ENCODE results near the gene MS4A4E. TPM values are rescaled to one million over a fixed set of nuclear protein-coding genes. Genes with fewer than 3 reads are reported as not detected.
"Not testable (repeated sequence)": the region's sequence is repeated elsewhere in the genome, so short reads cannot be mapped to it uniquely, and the experiment has no call there.

The MS4A4E gene
- not detected in 2 replicates for total RNA-seq (2014; rRNA removed; shearing (Covaris generic))
- not detected in 2 replicates for polyA plus RNA-seq (2014; cell fraction: nucleus; rRNA removed)

GRCh38 chr11:60242740-60243239 is at the start of gene MS4A4E:
Gene MS4A4E (minus strand): TSS chr11:60243137. CDS start chr11:60230055, 13,082 bp downstream.
- no peak for DNase-seq (ENCODE audit: extremely low read depth, low read depth)

- no peak for DNase-seq (ENCODE audit: extremely low read depth, low read depth)
Measured at GRCh38 chr11:60292145-60292544, 49.2 kb upstream of the MS4A4E start.

- DNase-seq (ENCODE audit: extremely low read depth, low read depth), result no peak
Measured at GRCh38 chr11:60288531-60288930, 45.6 kb upstream of the MS4A4E start.

DNA sequence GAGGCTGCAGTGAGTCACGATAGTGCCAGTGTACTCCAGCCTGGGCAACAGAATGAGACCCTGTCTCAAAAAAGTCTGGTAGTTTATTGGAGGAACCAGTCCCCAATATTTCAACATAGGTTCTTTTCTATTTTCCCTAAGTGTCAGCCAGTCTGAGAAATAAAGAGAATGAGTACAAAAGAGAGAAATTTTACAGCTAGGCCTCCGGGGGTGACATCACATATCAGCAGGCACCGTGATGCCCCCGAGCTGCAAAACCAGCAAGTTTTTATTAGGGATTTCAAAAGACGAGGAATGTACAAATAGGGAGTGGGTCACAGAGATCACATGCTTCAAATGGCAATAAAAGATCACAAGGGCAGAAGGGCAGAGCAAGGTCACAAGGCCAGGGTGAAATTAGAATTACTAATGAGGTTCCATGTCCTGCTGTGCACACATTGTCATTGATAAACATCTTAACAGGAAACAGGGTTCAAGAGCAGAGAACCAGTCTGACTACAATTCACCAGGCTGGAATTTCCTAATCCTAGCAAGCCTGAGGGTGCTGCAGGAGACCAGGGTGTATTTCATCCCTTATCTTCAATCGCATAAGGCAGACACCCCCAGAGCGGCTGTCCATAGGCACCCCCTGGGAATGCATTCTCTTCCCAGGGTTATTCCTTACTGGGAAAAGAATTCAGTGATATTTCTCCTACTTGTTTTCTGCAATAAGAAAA is 42.6 kb upstream of the MS4A4E start:
- not testable (repeated sequence) for DNase-seq (ENCODE audit: extremely low read depth, low read depth)

GRCh38 chr11:60282286-60282685 is 39.3 kb upstream of the MS4A4E start:
- DNase-seq (ENCODE audit: extremely low read depth, low read depth), result no peak

DNA sequence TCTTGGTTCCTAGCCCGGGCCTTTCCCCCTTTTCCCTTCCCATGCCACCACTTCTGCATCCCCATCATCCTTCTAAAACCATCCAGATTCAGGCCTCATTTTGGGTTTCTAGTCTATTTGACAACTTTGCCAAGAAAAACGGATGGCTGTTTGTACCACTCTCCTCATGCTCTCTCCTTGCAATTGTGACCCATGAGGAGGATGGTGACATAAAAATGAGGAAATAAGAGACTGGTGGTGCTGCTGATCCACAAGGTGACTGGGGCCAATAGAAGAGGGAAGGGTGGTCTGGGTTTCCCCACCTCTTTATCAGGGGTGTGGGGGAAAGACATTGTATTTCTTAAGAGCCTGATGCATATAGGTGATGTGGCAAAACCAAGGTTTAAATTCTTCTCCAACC is 38.5 kb upstream of the MS4A4E start:
- DNase-seq (ENCODE audit: extremely low read depth, low read depth), result no peak

DNA sequence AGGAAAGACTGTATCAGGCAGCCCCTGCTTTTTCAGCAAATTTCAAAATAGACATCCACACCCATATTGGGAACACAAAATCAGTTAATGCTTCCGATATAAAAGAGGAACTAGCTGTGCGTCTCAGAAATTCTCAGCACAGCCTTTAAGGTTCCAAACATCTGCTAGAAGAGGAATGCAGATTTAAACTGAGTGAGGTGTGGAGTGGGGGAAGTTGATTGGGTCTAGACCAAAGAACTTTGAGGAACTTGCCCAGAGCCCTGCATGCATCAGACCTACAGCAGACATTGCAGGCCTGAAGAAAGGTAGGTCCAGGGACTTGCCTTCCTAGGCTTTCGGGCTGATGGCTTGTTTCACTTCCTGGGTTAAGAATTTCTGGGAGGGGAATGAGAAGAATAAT is 37.5 kb upstream of the MS4A4E start, which contains the start of gene MS4A4A:
MS4A4A (plus strand) TSS at position 255 of the 400 bp plus-strand sequence; CDS start at position 265, 10 bp downstream.
- DNase-seq (ENCODE audit: extremely low read depth, low read depth), result no peak

- no peak for DNase-seq (ENCODE audit: extremely low read depth, low read depth)
Measured at GRCh38 chr11:60274416-60274815, 31.5 kb upstream of the MS4A4E start.

- DNase-seq (ENCODE audit: extremely low read depth, low read depth), result peak; percentile 18
Measured at GRCh38 chr11:60265373-60266214, 22.7 kb upstream of the MS4A4E start.

- DNase-seq (ENCODE audit: extremely low read depth, low read depth), result no peak
Measured at GRCh38 chr11:60264644-60265043, 21.7 kb upstream of the MS4A4E start.

GRCh38 chr11:60263402-60263801 is 20.5 kb upstream of the MS4A4E start:
- no peak for DNase-seq (ENCODE audit: extremely low read depth, low read depth)

GRCh38 chr11:60261014-60261413 is 18.1 kb upstream of the MS4A4E start:
- DNase-seq (ENCODE audit: extremely low read depth, low read depth), result no peak

GRCh38 chr11:60257956-60258722 is 15.2 kb upstream of the MS4A4E start:
- DNase-seq (ENCODE audit: extremely low read depth, low read depth), result no peak

DNA sequence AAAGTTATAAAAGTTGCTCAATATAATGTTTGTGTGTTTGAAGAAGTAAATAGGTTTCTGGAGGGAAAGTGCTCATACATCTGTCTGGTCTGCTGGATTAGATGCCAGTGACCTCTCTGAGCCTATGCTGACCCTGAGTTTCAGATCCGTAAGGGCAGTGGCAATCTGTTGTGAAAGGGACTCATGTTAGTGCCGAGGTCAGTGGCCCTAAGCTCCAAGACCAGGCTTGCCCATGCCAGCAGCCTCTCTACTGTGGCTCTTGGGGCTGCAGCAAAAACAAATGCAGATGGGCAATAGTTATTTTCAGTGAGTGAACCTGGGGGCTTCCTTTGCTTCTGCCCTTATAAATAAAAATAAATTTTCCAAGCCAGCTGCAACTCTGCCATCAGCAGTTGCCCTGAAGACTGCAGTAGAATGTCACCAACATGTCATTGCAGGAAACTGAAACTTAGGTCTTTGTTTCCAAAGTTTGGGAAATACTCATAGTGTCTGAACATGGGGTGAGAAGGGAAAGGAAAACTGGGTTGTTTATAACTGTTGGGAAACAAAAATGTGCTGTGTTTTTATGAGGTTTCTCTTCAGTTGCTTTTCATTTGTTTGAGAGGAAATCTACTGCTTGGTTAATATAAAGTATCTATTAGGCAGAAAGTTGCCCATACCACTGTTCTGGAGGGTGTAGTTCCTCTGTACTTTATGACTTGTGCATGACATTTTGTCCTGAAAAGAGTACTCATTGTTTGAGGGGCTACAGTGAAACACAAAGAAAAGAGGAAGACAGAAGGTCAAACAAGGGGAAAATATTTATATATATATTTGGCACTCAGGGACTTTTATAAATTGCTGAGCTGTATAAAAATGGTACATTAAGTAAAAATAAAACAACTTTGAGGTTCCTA is 9.5 kb upstream of the MS4A4E start:
- DNase-seq (ENCODE audit: extremely low read depth, low read depth), result no peak

- no peak for DNase-seq (ENCODE audit: extremely low read depth, low read depth)
Measured at GRCh38 chr11:60251485-60252212, 8.7 kb upstream of the MS4A4E start.

- DNase-seq (ENCODE audit: extremely low read depth, low read depth), result no peak
Measured at GRCh38 chr11:60241786-60242185, 1.2 kb downstream of the MS4A4E start.

DNA sequence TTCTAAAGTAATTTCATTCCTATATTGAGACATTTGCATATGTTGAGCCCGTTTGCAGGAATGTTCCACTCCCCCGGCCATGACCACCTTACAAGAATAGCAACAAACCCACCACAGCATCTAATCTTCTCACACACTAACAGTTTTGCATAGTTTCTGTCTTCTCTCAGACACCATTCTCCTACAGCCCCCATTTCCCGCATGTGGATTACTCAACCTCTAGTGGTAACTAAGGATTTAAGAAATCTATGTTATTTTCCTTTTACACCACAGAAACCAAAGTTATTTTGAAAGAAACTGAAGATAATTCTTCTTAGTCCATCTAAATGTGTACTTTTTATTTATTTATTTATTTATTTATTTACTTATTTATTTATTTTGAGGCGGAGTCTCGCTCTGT is 2.3 kb downstream of the MS4A4E start:
- DNase-seq (ENCODE audit: extremely low read depth, low read depth), result no peak

GRCh38 chr11:60235321-60235720 is 7.6 kb downstream of the MS4A4E start:
- no peak for DNase-seq (ENCODE audit: extremely low read depth, low read depth)

GRCh38 chr11:60230681-60231080 is 12.3 kb downstream of the MS4A4E start:
- no peak for DNase-seq (ENCODE audit: extremely low read depth, low read depth)
